Measurements from ENCODE around the gene GCN1. TPM values are rescaled to one million over a fixed set of nuclear protein-coding genes. Genes with fewer than 3 reads are reported as not detected.

GCN1 gene
- polyA plus RNA-seq, 1 donor (not counting 4 experiments of a cell fraction or from before 2014, with no cell fraction given): 34.1 TPM

DNA sequence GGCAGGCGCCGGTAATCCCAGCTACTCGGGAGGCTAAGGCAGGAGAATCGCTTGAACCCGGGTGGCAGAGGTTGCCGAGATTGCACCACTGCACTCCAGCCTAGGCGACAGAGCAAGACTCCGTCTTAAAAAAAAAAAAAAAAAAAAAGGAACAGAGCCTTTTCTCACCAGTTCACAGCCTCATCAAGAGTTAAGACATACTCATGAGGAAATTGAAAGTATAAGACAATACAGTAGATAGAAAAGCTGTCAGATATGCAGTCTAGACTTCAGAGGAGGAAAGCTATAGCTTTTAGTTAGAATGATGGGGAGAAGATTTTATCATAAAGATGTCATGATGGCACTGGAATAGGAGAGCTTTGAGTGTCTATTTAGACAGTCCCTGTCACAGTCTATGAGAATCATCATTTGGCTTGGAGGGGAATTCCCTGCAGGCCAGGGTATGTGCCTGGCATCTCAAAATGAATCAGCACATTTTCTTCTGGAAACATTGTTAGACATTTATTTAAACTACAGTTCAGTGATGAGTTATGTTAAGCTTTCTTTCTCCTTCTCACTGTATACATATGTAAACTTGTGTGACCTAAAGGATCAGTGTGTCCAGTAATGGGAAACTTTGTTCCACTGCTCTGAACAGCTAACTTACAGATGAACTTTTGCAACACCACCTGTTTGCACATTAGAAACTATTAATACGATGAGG lies 75.1 kb downstream of the GCN1 start:
- DNase-seq (ENCODE audit: low read depth, low spot score): no peak
- peaks cover 5% of the 10 kb centered on the region for H4K20me1 ChIP-seq (ENCODE audit: control insufficient read depth, extremely low read depth, insufficient read depth, low read length)
- H3K9ac ChIP-seq (ENCODE audit: control insufficient read depth, extremely low read depth, insufficient read depth, low read length): peak overlapping the region; percentile 84
- TF ChIP-seq EZH2 (IDR thresholded peaks at IDR 0.05; ENCODE audit: low read length): no peak
- no peak for TF ChIP-seq CTCF (optimal IDR thresholded peaks at IDR 0.05 in 1 of 3, IDR thresholded peaks at IDR 0.05 in 1 of 3, conservative IDR thresholded peaks at IDR 0.05 in 1 of 3; ENCODE audit: extremely low read depth in 1 of 3, insufficient read depth in 2 of 3, low read length in 3 of 3)
- H3K4me2 ChIP-seq (ENCODE audit: control insufficient read depth, extremely low read depth, insufficient read depth, low read depth, low read length): peak overlapping the region; percentile 85
- peak overlapping the region; percentile 84 for H3K27ac ChIP-seq (ENCODE audit: control insufficient read depth, insufficient read depth, low read length)
- no peaks in the 10 kb centered on the region for H3K27me3 ChIP-seq (ENCODE audit: control insufficient read depth, extremely low read depth, insufficient read depth, low read length)
- no peaks in the 10 kb centered on the region for H3K9me1 ChIP-seq (ENCODE audit: control insufficient read depth, extremely low read depth, insufficient read depth, low read length)
- no peak overlapping the region for H3K4me3 ChIP-seq (ENCODE audit: control insufficient read depth in 2 of 3, extremely low read depth in 1 of 3, insufficient read depth in 2 of 3, low read depth in 1 of 3, low read length in 3 of 3)
- H3K36me3 ChIP-seq (ENCODE audit: control insufficient read depth in 2 of 2, extremely low read depth in 1 of 2, insufficient read depth in 2 of 2, low read length in 2 of 2): peaks cover 4 to 9% of the 10 kb centered on the region in 2 experiments
- dilution Hi-C loops (cut with MboI; ENCODE audit: extremely low pct_ligation_motif_present, low sequenced_read_pairs): no loop called here
- FAIRE-seq: no peak
- no peak overlapping the region for H2AFZ ChIP-seq (ENCODE audit: control insufficient read depth, low read length)
- peaks cover 28% of the 10 kb centered on the region for H3K79me2 ChIP-seq (ENCODE audit: control insufficient read depth, insufficient read depth, low read length)
- no peaks in the 10 kb centered on the region for H3K9me3 ChIP-seq (ENCODE audit: control insufficient read depth, low read depth, low read length)
- H3K4me1 ChIP-seq (ENCODE audit: control insufficient read depth, extremely low read depth, insufficient read depth, low read length): peaks cover 28% of the 10 kb centered on the region

DNA sequence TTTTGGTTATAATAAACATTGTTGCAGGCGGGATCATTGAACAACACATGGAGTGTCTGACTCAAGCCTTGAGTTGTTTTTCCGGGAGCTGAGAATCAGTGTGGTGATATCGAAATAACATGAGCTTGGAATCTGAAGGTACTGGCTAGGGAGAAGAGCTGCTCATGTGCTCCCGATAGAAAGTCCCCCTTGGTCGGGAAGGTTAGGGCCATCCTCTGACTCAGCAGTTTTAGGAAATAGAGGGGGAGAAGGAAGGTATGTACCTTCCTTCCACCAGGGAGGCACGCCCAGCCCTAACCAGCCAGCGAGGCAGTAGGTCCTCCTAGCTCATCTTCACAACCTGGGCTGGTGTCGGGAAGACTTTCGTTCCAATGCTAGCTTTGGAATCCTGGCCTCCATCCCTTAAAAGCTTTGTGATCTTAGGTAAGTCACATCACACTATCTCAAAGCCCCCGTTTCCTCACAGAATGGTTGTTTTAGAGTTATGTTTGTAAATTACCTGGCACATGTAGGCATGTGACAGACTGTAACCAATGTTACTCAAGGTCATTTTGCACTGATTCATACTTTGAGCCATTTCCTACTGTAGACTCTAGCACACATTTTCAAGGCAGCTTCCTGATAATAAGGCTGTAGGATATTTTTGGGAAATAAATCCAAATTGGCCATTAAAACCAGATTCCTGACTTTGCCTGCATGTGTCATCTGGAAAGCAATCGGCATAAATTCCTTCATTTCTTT lies 76.0 kb downstream of the GCN1 start:
- H3K4me1 ChIP-seq (ENCODE audit: control insufficient read depth, extremely low read depth, insufficient read depth, low read length): peaks cover 28% of the 10 kb centered on the region
- H3K36me3 ChIP-seq (ENCODE audit: control insufficient read depth in 2 of 2, extremely low read depth in 1 of 2, insufficient read depth in 2 of 2, low read length in 2 of 2): peaks cover 6 to 14% of the 10 kb centered on the region in 2 experiments
- peak overlapping the region; percentile 85 for H3K4me2 ChIP-seq (ENCODE audit: control insufficient read depth, extremely low read depth, insufficient read depth, low read depth, low read length)
- TF ChIP-seq CTCF (optimal IDR thresholded peaks at IDR 0.05 in 1 of 3, IDR thresholded peaks at IDR 0.05 in 1 of 3, conservative IDR thresholded peaks at IDR 0.05 in 1 of 3; ENCODE audit: extremely low read depth in 1 of 3, insufficient read depth in 2 of 3, low read length in 3 of 3) (no peak), EZH2 (IDR thresholded peaks at IDR 0.05; ENCODE audit: low read length) (no peak)
- no peaks in the 10 kb centered on the region for H3K27me3 ChIP-seq (ENCODE audit: control insufficient read depth, extremely low read depth, insufficient read depth, low read length)
- H3K9me3 ChIP-seq (ENCODE audit: control insufficient read depth, low read depth, low read length): no peaks in the 10 kb centered on the region
- H3K4me3 ChIP-seq (ENCODE audit: control insufficient read depth in 2 of 3, extremely low read depth in 1 of 3, insufficient read depth in 2 of 3, low read depth in 1 of 3, low read length in 3 of 3): peak overlapping the region; percentile 87 to 92 (median 87)
- H3K9ac ChIP-seq (ENCODE audit: control insufficient read depth, extremely low read depth, insufficient read depth, low read length): peak overlapping the region; percentile 84
- peaks cover 5% of the 10 kb centered on the region for H4K20me1 ChIP-seq (ENCODE audit: control insufficient read depth, extremely low read depth, insufficient read depth, low read length)
- DNase-seq (ENCODE audit: low read depth, low spot score) (peak; percentile 74), FAIRE-seq (peak; percentile 60)
- dilution Hi-C loops (cut with MboI; ENCODE audit: extremely low pct_ligation_motif_present, low sequenced_read_pairs): no loop called here
- H3K79me2 ChIP-seq (ENCODE audit: control insufficient read depth, insufficient read depth, low read length): peaks cover 37% of the 10 kb centered on the region
- peak overlapping the region; percentile 1 for H2AFZ ChIP-seq (ENCODE audit: control insufficient read depth, low read length)
- peak overlapping the region; percentile 84 for H3K27ac ChIP-seq (ENCODE audit: control insufficient read depth, insufficient read depth, low read length)
- H3K9me1 ChIP-seq (ENCODE audit: control insufficient read depth, extremely low read depth, insufficient read depth, low read length): no peaks in the 10 kb centered on the region
